Measurements from ENCODE around the gene CCDC68.

CCDC68 gene

DNA sequence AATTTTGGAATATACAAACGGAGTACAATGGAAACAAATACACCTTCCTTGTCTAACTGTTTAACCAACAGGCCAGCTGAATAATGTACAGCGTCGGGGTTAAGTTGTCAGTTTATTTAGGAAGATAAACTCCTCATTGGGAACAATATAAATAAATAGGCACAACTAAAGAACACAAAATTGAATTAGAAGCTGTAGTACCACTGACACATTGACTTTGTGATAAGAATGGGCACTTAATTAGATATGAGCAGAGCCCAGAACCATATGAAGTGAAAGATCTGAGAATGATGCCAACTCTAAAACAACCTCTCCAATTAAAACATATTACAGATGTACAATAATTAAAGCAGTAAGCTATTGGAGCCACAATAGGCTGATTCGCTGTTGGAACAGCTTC, 44.4 kb downstream of the CCDC68 start:
- DNase-seq: no peak

GRCh38 chr18:54911551-54911950, 47.7 kb downstream of the CCDC68 start:
- no peak for DNase-seq

DNA sequence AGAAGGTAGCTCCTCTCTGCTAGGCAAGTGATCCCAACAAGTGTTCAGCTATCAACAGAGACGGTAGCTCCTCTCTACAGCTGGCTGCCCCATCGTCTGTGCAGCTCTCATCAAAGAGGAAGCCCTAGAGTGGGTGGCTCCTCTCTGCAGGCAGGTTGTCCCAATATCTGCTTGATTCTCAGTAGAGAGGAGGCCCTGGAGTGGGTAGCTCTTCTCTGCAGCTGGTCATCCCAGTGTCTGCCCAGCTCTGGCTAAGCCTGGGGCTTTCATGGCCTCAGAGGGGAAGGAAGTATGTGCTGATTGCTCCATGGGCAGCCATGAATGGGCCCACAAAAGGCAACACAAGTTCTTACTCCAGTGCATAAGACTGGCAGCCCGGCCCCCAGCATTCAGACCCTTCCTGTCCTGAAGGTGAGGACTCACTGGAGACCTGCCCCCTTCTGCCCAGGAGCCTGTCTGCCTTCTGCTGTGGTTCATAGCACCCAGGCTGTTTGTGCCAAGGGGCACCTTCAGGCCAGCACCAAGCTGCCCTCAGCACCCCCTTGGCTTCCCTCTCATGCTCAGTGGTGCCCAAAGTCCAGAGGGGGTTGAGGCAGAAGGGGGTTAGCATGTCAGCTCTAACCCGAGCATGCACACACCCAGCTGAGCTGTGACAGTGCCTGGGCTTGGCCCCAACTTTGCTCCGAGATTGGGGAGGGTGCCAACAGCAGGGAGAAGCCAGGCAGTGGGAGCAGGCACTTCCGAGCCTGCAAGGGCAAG, 48.9 kb downstream of the CCDC68 start:
- no peak for DNase-seq

DNA sequence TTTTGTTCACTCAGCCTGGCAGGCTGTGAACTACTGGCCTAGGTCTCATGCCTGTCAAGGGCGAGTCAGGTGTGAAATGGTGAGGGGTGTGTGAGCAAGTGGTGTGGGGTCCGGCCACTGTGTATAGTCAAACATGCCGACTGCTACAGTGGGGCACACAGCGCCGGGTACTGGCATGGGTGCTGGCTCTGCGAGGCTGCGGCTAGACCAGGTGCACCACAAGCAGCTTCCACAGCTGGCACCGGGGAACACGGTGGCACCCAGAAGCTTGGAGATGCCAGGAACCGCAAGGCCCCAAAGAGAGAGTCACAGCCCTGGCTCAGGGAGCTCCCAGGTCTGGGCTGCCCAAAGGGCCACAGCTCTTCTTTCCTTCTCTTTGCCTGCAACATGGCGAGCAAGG, 49.7 kb downstream of the CCDC68 start:
- no peak for DNase-seq

- no peak for DNase-seq
These were observed 52.7 kb downstream of the CCDC68 start for GRCh38 chr18:54906331-54907185.

DNA sequence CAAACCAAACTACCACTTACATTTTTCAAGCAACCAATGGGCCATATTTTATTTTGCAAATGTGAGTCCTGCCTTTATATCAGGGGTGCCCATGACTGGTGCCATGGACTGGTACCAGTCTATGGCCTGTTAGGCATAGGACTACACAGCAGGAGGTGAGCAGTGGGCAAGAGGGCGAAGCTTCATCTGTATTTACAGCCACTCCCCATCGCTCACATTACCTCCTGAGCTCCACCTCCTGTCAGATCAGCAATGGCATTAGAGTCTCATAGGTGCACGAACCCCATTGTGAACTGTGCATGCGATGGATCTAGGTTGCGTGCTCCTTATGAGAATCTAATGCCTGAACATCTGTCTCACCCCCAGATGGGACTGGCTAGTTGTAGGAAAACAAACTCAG, 53.6 kb downstream of the CCDC68 start:
- DNase-seq: no peak

DNA sequence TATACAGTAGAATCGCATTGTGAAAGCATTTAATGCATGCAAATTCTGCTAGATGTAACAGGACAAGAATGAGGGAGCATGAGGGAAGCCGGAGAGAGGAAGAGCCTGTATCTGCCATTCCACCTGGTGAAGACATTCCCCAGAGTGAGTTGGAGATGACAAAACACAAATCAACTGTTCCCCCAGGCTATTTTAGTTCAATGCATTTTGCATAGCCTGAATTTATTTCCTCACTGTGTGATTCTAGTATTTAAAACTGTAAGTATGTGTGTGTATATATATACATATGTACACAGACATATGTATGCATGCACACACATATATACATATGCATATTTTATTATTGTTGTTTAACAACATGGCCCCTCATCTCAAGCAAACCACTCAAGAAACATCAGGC, 54.7 kb downstream of the CCDC68 start:
- no peak for DNase-seq

DNA sequence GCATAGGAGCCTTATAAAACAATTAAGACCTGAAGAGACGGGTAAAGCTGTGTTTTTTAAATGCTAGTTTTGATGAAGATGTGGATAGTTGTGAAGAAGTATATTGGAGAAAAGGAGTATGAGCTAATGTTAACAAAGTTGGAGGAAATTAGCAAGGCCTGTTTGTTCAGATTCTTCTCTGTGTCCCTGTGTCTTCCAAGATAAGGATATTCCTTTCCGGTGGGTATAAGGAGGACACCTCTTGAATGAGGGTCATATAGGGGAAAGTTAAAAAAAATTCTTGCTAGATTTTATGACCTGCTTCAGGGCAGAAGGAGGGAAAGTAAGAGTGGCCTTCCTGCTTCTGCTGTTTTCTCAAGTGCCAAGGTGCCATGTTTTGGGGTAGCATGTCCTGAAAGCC, 59.0 kb downstream of the CCDC68 start:
- DNase-seq: no peak

DNA sequence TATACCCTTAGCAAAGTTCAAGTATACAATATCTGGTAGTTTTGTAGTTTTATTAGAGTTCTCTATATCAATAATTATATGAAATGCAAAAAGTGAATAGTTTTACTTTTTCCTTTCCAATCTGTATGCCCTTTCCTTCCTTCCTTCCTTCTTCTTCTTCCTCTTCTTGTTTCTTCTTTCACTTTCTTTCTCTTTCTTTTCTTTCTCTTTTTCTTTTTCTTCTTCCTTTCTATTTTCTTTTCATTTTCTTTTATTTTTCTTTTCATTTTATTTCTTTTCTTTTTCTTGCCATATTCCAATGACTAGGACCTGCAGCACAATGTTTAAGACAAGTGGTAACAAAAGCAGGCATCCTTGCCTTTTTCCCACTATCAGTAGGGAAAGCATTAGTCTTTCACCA, 59.8 kb downstream of the CCDC68 start:
- no peak for DNase-seq

DNA sequence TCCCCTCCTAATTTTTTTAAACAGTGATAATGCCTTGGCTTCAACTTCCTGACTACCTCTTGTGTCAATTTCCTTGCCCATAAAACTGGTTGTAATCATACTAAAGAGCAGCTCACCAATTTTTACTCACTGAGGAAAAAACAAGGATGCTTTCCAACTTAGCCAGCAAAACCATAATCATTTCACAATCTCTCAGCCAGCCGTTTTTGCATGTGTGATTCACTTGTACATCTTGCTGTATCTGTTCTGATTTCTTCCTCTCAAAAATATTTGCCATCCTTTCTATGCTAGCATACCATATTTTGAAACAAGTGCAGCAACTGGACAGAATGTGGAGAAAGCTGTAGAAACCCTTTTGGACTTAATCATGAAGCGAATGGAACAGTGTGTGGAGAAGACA, 70.3 kb downstream of the CCDC68 start:
- no peak for DNase-seq

DNA sequence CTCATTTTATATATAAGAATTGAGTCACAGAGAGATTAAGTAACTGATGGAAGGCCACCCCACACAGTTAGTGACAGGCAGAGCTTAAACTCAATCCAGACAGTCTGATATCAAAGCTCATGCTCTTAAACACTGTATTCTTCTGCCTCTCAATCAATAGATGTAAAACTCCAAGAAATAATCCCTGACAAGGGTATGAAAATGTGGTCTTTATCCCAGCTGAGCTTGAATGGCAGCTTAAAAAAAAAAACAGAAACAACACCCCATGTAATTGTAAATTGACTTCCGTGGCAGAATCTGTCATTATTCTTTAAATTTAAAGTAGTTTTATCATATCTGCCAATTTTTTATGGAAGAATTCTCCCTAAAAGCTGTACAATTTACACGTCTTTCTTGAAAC, 70.9 kb downstream of the CCDC68 start:
- no peak for DNase-seq

DNA sequence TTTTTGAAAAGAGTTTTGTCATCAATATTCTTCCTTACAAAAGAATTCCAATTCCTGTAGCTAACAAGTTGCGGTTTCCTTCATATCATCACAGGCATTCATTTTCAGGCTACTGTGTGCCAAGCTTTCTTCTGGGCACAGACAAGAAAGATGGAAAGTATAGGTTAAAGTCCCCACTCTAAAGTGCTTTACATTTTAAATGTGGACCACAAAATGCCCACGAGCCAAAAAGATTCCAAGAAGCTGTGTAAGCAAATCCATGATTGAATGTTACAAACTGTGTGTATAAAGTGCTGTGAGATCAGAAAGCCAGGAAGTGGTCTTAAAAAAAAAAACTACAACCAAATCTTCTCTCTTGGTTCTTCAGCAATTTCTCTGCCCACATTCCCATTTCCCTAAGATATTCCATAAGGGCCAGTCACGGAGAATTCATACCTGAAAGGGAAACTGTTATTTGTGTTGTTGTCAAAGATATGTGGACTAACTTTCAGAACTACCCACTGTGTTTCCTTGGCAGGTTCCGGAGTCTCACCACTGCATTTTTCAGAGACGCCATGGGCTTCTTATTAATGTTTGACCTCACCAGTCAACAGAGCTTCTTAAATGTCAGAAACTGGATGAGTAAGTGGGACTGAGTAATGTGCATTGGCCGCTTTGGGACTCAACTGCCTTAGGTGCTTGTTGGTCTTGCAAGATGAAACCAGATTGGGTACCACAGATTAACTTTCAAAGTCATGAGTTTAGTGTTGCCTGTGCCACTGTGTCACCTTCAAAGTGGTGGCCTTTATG, 75.3 kb downstream of the CCDC68 start:
- DNase-seq: no peak

DNA sequence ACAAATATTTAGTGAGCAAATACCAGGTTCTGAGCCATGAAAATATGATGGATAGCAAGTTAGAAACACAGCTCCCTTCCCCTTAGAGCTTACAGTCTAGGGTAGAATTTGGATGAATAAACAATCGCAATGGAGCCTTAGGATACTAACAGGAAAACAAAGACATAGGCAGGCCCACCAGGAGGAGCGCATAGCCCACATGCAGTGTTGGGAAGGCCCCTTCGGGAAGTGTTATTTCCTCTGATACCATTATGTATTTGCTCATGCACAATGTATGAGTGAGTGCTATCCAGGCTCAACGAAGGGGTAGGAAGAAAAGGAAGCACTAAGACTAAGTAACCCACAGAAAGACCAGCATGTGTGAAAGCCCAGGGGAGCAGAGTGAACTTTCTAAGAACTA, 76.9 kb downstream of the CCDC68 start:
- no peak for DNase-seq

DNA sequence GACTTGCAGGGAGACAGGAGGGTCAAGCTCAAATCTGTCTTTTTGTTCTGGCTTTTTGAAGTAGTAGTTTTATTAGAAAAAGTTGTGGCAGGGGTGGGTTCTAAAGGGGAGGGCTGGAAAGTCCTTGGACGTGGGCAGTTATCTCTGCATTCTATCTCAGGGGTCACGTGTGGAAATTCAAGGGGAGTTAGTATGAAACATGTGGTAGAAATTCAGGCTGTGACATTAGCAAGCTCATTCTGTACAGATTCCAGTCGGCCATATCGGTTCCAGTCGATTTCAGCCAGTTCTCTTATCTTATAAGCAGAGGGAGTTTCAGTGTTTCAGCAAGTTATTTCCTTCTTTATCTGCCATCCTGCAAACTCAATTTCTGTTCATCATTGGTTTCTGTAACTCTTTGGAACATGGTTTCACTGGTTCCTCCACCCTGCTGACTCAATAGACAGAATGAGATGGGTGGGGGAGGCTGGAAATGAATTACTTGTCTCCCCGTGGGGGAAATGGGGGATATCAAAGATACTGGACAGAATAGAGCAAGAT, 78.0 kb downstream of the CCDC68 start:
- DNase-seq: no peak

- no peak for DNase-seq
These were observed 78.7 kb downstream of the CCDC68 start for GRCh38 chr18:54880395-54881105.

GRCh38 chr18:54879691-54880090, 79.6 kb downstream of the CCDC68 start:
- DNase-seq: no peak

GRCh38 chr18:54878659-54879358, 80.5 kb downstream of the CCDC68 start:
- DNase-seq: no peak

DNA sequence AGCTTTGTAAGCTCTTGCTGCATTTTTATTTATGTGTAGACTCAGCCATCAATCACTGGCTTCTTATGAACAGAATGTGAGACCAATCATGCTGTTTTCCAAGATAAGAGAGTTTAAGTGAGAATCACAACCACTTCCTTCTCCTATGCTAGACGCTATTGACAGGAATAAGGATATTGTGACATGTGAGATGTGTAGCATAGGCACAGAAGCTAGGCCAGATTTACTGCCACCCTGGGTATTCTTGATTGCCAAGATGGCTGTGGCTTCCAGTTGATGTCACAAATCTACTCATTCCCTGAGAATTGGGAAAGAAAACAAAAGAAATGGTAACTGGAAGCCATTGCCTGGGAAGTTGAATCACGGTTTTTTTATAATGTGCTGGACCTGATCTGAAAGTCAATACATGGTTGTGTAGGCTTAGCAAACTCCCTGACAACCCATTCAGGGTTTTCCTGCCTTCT, 81.1 kb downstream of the CCDC68 start:
- DNase-seq: no peak

DNA sequence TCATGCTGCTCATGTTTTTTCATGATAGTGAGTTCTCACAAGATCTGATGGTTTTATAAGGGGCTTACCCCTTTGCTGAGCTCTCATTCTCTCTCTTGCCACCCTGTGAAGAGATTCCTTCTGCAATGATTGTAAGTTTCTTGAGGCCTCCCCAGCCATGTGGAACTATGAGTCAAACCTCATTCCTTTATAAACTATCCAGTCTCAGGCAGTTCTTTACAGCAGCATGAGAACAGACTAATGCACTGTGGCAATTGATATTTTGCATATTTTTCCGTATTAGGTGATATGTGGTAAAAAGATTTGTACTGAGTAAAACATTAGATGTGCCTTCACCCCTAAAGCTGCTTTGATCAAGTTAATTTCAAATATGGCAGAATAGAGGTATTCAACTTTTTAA, 82.2 kb downstream of the CCDC68 start:
- no peak for DNase-seq

DNA sequence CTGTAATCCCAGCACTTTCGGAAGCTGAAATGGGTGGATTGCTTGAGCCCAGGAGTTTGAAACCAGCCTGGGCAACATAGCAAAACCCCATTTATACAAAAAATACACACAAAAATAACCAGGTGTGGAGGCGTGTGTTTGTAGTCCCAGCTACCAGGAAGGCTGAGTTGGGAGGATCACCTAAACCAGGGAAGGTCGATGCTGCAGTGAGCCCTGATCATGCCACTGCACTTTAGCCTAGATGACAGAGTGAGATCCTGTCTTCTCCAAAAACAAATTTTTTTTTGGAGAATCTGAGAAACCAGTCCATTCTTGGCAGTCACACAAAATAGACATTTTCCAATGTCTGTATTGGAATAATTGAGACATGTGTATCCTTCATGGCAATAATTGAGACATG, 84.2 kb downstream of the CCDC68 start:
- DNase-seq: no peak

GRCh38 chr18:54873884-54874255, 85.4 kb downstream of the CCDC68 start:
- DNase-seq: no peak

DNA sequence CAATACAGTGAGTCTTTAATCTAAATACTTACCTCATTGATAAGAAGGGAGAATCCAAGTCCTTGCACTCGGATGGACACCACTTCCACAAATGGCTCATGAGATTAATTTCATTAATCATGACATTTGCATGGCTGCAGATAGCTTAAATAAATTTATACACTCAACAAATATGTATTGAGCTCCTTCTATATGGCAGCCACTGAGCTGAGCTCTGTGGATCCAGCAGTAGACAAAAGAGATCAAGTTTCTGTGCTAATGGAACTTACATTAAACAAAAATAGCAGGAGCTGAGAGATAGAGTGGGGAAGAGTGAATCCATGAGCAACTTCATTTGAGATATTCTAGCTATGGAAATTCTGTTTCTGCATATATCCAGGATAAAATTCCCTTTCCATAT, 86.6 kb downstream of the CCDC68 start:
- DNase-seq: no peak

Data from activated CD4-positive, alpha-beta T cell treated with anti-CD3 and anti-CD28 coated beads, Interleukin-2, Interleukin-6, amounts not matched to agents 100 ng/mL and 50 ng/mL, durations not matched to agents 16 hours and 8 hours (primary cell).